Transverse colon (tissue), 4 donors: ENCODE results near the gene SBF2.

Source experiments
- CTCF ChIP-seq, 5 experiments: fragments of 200-600 bp in 3 of 5; fragments of 450-650 bp in 2 of 5; sonication (generic) in 3 of 5; IDR thresholded peaks; 1 replicate in 2 of 5; 2 replicates in 3 of 5; pipeline ENCODE4 v1.5.1; 2016 to 2017; ENCODE audit warnings: antibody characterized with exemption in 5 of 5, inconsistent platforms in 3 of 5, mild to moderate bottlenecking in 2 of 5, moderate library complexity in 1 of 5
- EP300 ChIP-seq: sonication (generic); formaldehyde crosslinking; IDR thresholded peaks from one replicate; pipeline ENCODE4 v1.6.1; 2017; ENCODE audit warnings: antibody characterized with exemption, low read depth
- POLR2A ChIP-seq: fragments of 450-650 bp; IDR thresholded peaks from one replicate; pipeline ENCODE4 v1.6.1; 2016; ENCODE audit warnings: antibody characterized with exemption, mild to moderate bottlenecking, moderate library complexity
- POLR2AphosphoS5 ChIP-seq, 3 donors: sonication (generic); formaldehyde crosslinking; IDR thresholded peaks; one replicate each; pipeline ENCODE4 v1.6.1; 2016; ENCODE audit warnings: antibody characterized with exemption in 3 of 3

GRCh38 chr11:10019906-10020682, 273.9 kb downstream of the SBF2 start:
- TF ChIP-seq EP300, result no peak
- no peak for TF ChIP-seq CTCF (IDR thresholded peaks at IDR 0.05)
- no peak for TF ChIP-seq POLR2A
- no peak for TF ChIP-seq POLR2AphosphoS5 (IDR thresholded peaks at IDR 0.05)
